ENCODE measurements around the gene WNT3. TPM values are rescaled to one million over a fixed set of nuclear protein-coding genes. Genes with fewer than 3 reads are reported as not detected.

WNT3 gene
- total RNA-seq, 2 experiments from 2014 or later, result not detected

- H3K27ac ChIP-seq (ENCODE audit: low read depth in 1 of 2, low read length in 2 of 2), result no peak overlapping the region
- Mint-ChIP-seq H3K4me3 (no peak overlapping the region), H3K27me3 (peaks cover 90% of the 10 kb centered on the region), H3K36me3 (ENCODE audit: low read depth) (no peaks in the 10 kb centered on the region), H3K27ac (no peak overlapping the region), H3K4me1 (ENCODE audit: low read depth) (peaks cover 22% of the 10 kb centered on the region), H3K9me3 (no peaks in the 10 kb centered on the region)
- ATAC-seq (ENCODE audit: poor library complexity) (no peak), DNase-seq (no peak)
- peaks cover 0 to 14% of the 10 kb centered on the region in 2 experiments for H3K9me3 ChIP-seq (ENCODE audit: control insufficient read depth in 1 of 2, insufficient read depth in 1 of 2, low read length in 2 of 2)
- H3K4me1 ChIP-seq (ENCODE audit: insufficient read depth, low read length), result peaks cover 32% of the 10 kb centered on the region
- ChIA-PET CTCF (no interaction called here), POLR2A (no interaction called here)
- H3K27me3 ChIP-seq (ENCODE audit: control insufficient read depth in 1 of 2, insufficient read depth in 2 of 2, low read length in 2 of 2), result peaks cover 72 to 83% of the 10 kb centered on the region in 2 experiments
- no peak for TF ChIP-seq CTCF (IDR thresholded peaks at IDR 0.05)
- no peak overlapping the region for H3K4me3 ChIP-seq (ENCODE audit: low read length)
- no peaks in the 10 kb centered on the region for H3K36me3 ChIP-seq (ENCODE audit: insufficient read depth, low read length)
- intact Hi-C loops (cut with DNase I, micrococcal nuclease), result no loop called here
These were observed 2.8 kb downstream of the WNT3 start for GRCh38 chr17:46815474-46816353.

GRCh38 chr17:46814446-46814845, 4.0 kb downstream of the WNT3 start:
- Mint-ChIP-seq H3K27me3 (peaks cover 82% of the 10 kb centered on the region), H3K4me3 (no peak overlapping the region), H3K36me3 (ENCODE audit: low read depth) (no peaks in the 10 kb centered on the region), H3K9me3 (no peaks in the 10 kb centered on the region), H3K4me1 (ENCODE audit: low read depth) (peaks cover 17% of the 10 kb centered on the region), H3K27ac (no peak overlapping the region)
- POLR2A ChIA-PET, result no interaction called here
- CTCF ChIA-PET, result no interaction called here
- DNase-seq, result no peak
- no peak for ATAC-seq (ENCODE audit: poor library complexity)
- Histone ChIP-seq H3K36me3 (ENCODE audit: insufficient read depth, low read length) (no peaks in the 10 kb centered on the region), H3K4me1 (ENCODE audit: insufficient read depth, low read length) (peaks cover 20% of the 10 kb centered on the region), H3K4me3 (ENCODE audit: low read length) (no peak overlapping the region), H3K27ac (ENCODE audit: low read depth in 1 of 2, low read length in 2 of 2) (no peak overlapping the region), H3K9me3 (ENCODE audit: control insufficient read depth in 1 of 2, insufficient read depth in 1 of 2, low read length in 2 of 2) (peaks cover 0 to 8% of the 10 kb centered on the region in 2 experiments), H3K27me3 (ENCODE audit: control insufficient read depth in 1 of 2, insufficient read depth in 2 of 2, low read length in 2 of 2) (peaks cover 61 to 71% of the 10 kb centered on the region in 2 experiments)
- no peak for TF ChIP-seq CTCF (IDR thresholded peaks at IDR 0.05)
- intact Hi-C loops (cut with DNase I, micrococcal nuclease), result no loop called here

- ATAC-seq (ENCODE audit: poor library complexity), result no peak
- H3K27me3 Mint-ChIP-seq, result peaks cover 81% of the 10 kb centered on the region
These were observed 4.6 kb downstream of the WNT3 start for GRCh38 chr17:46813920-46814319.

More at GRCh38 chr17:46813920-46814319, 4.6 kb downstream of the WNT3 start:
- POLR2A ChIA-PET, result no interaction called here
- Mint-ChIP-seq H3K27ac (no peak overlapping the region), H3K36me3 (ENCODE audit: low read depth) (no peaks in the 10 kb centered on the region), H3K4me1 (ENCODE audit: low read depth) (peaks cover 13% of the 10 kb centered on the region), H3K9me3 (no peaks in the 10 kb centered on the region), H3K4me3 (no peak overlapping the region)
- Histone ChIP-seq H3K9me3 (ENCODE audit: control insufficient read depth in 1 of 2, insufficient read depth in 1 of 2, low read length in 2 of 2) (peaks cover 0 to 6% of the 10 kb centered on the region in 2 experiments), H3K4me3 (ENCODE audit: low read length) (no peak overlapping the region), H3K27ac (ENCODE audit: low read depth in 1 of 2, low read length in 2 of 2) (no peak overlapping the region), H3K36me3 (ENCODE audit: insufficient read depth, low read length) (no peaks in the 10 kb centered on the region), H3K27me3 (ENCODE audit: control insufficient read depth in 1 of 2, insufficient read depth in 2 of 2, low read length in 2 of 2) (peaks cover 56 to 65% of the 10 kb centered on the region in 2 experiments), H3K4me1 (ENCODE audit: insufficient read depth, low read length) (peaks cover 15% of the 10 kb centered on the region)
- intact Hi-C loops (cut with DNase I, micrococcal nuclease), result no loop called here
- no peak for DNase-seq
- CTCF ChIA-PET, result no interaction called here
- no peak for TF ChIP-seq CTCF (IDR thresholded peaks at IDR 0.05)
